Fibroblast of pulmonary artery (primary cell): Measurements from ENCODE around the gene PDE4D.

Experiments
- DNase-seq: peaks from one replicate; pipeline ENCODE4 v3.0.0-alpha.2; 2010; ENCODE audit warnings: low read depth
- H3K4me3 ChIP-seq: replicated peaks from 2 replicates; pipeline ENCODE4 v1.5.1; 2011; ENCODE audit warnings: low read depth, mild to moderate bottlenecking, control low read depth, low read length, moderate library complexity
- CTCF ChIP-seq: IDR thresholded peaks from 2 replicates; pipeline ENCODE4 v1.5.1; 2011; ENCODE audit warnings: mild to moderate bottlenecking, control low read depth, low read length, inconsistent platforms; ENCODE audit errors: missing control alignments

PDE4D gene

DNA sequence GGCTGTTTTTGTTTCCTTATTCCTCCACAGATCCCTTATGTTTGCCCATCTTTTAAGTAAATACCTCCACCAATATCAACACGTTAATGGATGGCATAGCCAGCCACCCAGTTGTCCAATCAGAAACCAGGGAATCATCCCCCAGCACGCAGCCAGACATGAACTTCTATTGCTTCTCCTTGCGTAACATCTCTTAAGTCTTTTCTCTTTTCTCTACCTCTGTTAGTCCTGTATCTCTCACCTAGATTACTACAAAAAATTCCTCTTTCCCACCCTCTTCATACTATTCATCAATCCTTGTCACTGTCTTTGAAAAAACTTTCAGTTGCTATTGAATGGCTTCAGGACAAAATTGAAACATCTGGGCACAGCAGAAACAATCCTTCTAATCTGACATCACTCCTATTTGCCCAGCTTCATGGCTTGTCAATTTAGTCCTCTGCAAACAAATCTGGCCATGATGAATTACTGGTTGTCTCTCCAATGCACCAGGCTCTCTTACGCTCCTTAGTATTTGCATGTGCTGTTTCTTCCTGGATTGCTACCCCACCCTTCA, 961.4 kb downstream of the PDE4D start:
- no peak overlapping the region for H3K4me3 ChIP-seq
- DNase-seq = no peak
- no peak for TF ChIP-seq CTCF

DNA sequence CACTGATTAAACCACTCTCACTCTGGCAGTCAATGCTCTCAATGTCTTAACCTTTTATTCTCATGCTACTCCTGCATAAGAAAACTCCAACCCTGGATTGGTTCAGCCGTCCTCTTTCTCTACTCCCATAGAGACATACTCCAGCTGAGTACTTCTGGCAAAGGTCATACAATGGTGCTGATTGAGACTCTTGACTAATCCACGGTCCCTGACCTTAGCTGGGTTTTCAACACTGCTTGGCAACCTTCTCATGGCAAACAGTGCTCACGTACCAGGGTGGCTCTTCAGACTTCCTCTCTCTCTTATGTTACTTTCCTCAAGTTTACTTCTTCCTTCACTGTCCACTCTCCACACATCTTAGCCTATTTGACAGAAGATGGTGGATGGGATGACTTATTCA, 963.0 kb downstream of the PDE4D start:
- TF ChIP-seq CTCF = no peak
- H3K4me3 ChIP-seq = no peak overlapping the region
- DNase-seq = no peak

- TF ChIP-seq CTCF = no peak
- DNase-seq = no peak
- no peak overlapping the region for H3K4me3 ChIP-seq
These were observed 963.8 kb downstream of the PDE4D start for GRCh38 chr5:58929726-58930125.

GRCh38 chr5:58927938-58928337, 965.6 kb downstream of the PDE4D start:
- no peak overlapping the region for H3K4me3 ChIP-seq
- TF ChIP-seq CTCF = no peak
- DNase-seq = no peak

GRCh38 chr5:58927181-58927580, 966.3 kb downstream of the PDE4D start:
- DNase-seq = no peak
- H3K4me3 ChIP-seq = no peak overlapping the region
- no peak for TF ChIP-seq CTCF

DNA sequence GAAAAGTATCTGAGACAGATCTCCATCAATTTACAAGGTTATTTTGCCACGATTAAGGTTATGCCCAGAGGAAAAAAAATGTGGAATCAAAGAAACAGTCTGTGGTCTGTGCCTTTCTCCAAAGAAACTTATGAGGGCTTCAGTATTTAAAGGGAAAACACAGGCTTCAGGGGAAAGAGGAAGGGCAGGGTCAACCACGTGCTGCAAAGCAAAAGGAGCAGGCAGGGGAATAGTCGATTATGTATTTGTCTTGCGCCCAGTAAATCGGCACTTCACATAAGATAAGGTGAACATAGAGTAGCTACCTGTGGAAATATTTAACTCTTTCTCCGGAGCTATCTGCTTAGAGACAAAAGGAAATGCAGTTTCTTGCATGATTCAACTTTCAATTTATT, 967.0 kb downstream of the PDE4D start:
- no peak for TF ChIP-seq CTCF
- no peak for DNase-seq
- H3K4me3 ChIP-seq = no peak overlapping the region
